GM12801 (cell line): ENCODE results near the gene CDH13.

Source experiments
- TF ChIP-seq, protein P1 (sequence below): IDR thresholded peaks from one replicate; pipeline ENCODE4 v1.5.1; 2011; ENCODE audit warnings: control low read depth; ENCODE audit not compliant: insufficient read length; ENCODE audit errors: extremely low read depth

The CDH13 gene

GRCh38 chr16:83810901-83811300 is 1184.1 kb downstream of the CDH13 start:
- TF ChIP-seq, protein P1, sequence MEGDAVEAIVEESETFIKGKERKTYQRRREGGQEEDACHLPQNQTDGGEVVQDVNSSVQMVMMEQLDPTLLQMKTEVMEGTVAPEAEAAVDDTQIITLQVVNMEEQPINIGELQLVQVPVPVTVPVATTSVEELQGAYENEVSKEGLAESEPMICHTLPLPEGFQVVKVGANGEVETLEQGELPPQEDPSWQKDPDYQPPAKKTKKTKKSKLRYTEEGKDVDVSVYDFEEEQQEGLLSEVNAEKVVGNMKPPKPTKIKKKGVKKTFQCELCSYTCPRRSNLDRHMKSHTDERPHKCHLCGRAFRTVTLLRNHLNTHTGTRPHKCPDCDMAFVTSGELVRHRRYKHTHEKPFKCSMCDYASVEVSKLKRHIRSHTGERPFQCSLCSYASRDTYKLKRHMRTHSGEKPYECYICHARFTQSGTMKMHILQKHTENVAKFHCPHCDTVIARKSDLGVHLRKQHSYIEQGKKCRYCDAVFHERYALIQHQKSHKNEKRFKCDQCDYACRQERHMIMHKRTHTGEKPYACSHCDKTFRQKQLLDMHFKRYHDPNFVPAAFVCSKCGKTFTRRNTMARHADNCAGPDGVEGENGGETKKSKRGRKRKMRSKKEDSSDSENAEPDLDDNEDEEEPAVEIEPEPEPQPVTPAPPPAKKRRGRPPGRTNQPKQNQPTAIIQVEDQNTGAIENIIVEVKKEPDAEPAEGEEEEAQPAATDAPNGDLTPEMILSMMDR: no peak

- TF ChIP-seq, protein P1: no peak
Observed at GRCh38 chr16:83813823-83814658, 1187.3 kb downstream of the CDH13 start.

DNA sequence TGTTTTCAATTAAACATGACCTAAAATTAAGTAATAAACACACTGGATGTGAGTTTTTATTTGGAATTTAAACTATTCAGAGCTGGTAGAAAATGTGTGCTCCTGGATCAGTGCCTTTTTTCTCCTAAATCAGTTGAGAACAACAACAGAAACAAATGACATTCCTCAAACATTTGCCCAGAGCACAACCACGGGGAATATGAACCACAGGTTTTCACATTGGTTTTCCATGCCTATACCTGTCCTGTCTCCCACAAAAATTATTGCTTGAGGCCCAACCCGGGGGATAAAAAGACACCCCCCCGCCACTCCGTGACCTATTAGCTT is 1187.9 kb downstream of the CDH13 start:
- TF ChIP-seq, protein P1: no peak

GRCh38 chr16:83817022-83817421 is 1190.3 kb downstream of the CDH13 start:
- TF ChIP-seq, protein P1: no peak

GRCh38 chr16:83818276-83818675 is 1191.5 kb downstream of the CDH13 start:
- TF ChIP-seq, protein P1: no peak

GRCh38 chr16:83819361-83819760 is 1192.6 kb downstream of the CDH13 start:
- TF ChIP-seq, protein P1: no peak

DNA sequence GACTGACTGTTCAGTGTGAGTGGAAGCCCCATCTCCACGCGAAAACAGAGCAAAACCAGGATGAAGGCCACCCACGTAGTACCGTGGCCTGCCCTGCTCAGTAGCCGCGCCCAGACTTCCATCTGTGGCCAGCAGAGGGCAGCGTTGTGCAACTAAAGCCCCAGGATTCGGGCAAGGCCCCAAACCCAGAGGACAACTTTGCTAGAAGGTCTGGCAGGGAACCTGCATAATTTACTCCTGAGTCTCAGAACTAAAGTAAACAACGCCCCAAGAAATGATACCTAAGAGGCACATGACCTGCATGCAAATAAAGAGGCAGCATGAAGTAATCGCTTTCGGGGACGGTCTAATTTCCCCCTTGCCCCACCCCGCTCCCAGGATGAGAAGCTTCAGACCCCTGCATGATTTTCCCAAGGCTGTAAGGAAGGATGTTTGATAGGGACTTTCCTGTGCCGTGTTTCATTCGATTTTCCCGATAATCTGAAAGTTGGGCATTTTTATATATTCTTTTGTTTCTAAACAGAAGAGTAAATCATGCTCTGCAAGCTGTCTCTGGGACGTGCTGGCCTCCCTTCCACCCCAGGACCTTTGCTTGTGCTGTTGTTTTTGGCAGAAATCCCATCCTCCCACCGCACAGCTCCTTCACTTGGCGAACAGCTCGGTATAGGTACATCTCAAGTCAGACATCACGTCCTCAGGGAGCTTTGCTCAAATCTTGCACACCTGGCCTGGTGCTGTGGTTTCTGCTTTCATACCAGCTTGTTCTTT is 1199.6 kb downstream of the CDH13 start:
- TF ChIP-seq, protein P1: no peak
